GM18517 (cell line): Measurements from ENCODE around the gene RSPH9.
A peak's percentile ranks its signal among the peaks of the same experiment; 100 is the strongest.

ENCODE experiments used
- ATAC-seq: cut with Tn5 transposase; IDR thresholded peaks from one replicate; pipeline ENCODE4 v1.9.1; 2021; ENCODE audit warnings: mild to moderate bottlenecking, moderate library complexity; ENCODE audit not compliant: unreplicated experiment

The RSPH9 gene

DNA sequence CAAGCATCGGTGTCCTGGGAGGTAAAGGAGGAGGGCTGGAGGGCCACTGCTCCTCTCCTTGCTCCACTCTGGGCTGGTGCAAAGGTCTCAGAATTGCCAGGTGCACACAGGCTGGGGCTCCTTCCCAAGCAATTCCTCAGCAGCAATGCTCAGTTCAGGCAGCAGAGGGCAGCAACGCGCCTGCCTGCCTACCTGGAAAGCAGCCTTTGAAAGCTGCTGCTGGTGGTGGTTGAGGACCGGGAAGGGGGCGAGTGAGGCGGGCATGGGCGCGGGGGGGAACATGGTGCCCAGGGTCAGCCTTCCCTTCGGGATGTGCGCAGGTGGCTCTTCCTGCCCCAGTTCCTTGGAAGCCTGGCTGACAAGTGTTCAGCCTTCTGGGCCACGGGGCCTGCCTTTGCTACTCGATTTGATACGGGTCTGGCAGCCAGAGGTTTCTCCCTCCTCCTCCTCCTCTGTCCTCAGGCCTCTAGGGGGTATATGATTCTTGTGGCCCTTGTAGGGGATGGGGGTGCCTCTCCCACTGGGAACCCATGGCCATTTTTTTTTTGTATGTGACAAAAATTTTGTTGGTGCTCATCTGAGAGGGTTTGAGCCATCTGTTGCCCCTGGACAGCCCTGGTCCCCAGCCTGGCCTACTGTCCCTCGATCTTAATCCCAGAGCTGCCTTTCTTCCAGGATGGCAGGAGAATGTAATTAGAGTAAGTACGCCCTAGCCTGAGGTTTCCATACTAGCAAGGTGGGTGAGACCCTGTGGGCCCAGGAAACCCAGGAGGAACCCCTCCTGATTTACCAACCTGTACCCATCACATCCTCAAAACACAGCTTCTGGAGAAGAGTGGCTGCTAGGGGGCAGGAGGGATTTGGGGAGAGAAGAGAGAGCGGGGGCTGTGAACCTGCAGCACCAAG lies 22.7 kb downstream of the RSPH9 start:
- ATAC-seq = peak; percentile 46

DNA sequence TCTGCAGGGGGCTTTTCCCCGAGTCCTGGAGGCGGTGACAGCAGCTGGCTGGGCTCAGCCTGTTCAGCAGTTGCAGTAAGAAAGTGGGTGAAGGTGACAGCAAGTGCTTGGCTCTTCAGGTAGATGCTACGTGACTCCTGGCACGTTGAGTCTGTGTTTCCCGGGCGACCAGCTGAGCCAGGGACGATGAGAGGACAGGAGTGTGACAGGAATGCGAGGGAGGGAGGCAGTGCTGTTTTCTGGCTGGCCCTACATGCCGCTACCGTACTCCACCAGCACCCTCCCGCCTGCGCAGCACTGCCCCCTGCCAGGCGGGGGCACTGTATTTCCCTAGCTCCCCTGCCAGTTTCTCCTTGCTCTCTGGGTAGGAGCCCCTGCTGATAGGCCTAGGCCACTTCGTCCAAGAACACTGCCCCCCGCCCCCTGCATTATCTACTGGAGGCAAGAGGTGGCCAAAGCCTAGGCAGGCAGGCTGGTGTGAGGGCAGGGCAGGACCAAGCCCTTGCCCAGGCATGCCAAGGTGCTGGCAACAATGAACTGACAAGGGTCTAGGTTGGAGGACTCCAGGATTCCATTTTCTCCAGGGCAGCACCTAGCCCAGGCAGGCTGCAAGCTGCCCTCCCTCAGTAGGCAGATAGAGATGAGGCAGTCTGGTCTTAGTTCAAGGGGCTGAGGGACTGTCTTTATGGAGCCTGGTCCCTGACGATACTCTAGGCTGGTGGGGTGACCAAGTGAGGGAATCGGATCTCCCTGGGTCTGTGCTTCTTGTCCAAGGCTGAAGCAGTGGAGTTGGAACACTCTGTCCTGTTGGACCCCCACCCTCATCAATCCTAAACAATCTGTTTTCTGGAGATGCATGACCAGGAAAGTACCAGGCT lies 23.6 kb downstream of the RSPH9 start:
- ATAC-seq = peak; percentile 56

DNA sequence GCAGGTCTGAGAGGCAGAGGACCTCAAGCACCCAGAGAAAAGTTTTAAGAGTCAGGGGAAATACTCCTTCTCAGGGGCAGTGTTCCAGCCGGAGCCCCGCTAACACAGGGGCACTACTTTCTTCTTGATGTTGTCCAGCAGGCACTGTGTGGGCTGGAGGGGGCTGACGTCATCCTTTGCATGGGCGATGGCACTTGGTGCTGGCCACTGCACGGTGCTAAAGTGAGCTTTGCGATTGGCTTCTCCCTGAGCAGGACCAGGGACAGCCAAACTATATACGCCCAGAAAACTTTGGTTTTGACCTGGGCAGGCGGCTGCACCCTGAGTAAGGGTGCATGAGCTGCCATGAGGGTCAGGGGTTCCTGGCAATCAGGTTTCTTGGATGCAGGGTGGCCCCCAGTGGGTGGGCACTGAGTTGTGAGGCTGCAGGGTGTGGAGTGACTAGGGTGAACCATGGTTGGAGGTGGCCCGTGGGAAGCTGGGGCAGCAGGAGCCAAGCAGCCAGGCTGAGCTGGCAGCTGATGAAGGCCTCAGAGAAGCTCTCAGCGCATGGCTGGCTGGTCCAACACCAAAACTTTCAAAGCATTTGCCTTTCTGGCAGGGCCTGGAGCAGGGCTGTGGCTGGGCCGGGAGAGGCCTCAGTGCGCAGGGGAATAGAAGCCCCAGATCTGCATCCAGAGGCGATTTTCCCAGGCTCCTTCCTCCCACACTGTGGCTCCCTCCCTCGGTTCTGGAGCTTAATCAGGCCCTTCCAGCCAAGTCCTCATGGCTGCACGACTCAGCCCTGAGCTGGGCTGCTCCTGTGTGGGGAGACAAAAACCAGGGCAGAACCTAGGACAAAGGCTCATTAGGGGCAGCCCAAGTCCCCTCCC lies 24.4 kb downstream of the RSPH9 start:
- no peak for ATAC-seq

DNA sequence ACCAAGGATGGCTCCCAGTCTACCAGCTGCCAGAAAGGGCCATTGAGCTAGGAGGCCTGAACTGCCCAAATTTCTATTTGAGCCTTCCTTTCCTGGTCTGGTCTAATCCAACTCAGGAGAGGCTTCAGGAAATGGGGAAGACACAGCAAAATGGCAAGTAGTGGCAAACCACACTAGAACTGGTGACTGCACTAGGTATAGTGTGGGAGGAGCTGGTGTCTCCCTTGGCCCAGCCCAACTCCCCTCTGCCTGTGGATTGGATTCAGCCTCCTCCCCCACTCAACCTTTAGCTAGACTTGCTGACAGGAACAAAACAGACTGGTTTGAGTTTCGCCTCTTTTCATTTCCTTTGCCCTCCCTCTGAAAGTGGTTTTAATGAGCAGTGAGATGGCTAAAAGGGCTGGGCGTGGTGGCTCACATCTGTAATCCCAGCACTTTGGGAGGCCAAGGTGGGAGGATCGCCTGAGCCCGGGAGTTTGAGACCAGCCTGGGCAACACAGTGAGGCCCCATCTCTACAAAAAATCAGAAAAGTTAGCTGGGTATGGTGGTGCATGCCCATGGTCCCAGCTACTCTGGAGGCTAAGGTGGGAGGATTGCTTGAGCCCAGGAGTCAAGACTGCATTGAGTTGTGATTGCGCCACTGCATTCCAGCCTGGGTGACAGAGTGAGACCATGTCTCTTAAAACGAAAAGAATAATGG lies 25.2 kb downstream of the RSPH9 start:
- no peak for ATAC-seq

DNA sequence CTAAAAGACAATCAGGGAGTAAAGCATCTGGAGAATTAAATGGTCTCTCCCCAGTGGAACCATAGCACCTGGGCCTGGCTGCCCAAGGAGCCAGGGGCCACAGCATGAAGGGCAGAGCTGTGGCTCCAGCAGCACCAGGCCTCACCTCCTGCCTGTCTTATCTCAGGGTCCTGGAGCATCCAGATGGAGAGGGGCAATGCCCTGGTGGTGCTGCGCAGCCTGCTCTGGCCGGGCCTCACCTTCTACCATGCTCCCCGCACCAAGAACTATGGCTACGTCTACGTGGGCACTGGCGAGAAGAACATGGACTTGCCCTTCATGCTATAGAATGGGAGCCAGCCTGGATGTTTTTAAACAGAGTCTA lies 25.8 kb downstream of the RSPH9 start:
- ATAC-seq = no peak

DNA sequence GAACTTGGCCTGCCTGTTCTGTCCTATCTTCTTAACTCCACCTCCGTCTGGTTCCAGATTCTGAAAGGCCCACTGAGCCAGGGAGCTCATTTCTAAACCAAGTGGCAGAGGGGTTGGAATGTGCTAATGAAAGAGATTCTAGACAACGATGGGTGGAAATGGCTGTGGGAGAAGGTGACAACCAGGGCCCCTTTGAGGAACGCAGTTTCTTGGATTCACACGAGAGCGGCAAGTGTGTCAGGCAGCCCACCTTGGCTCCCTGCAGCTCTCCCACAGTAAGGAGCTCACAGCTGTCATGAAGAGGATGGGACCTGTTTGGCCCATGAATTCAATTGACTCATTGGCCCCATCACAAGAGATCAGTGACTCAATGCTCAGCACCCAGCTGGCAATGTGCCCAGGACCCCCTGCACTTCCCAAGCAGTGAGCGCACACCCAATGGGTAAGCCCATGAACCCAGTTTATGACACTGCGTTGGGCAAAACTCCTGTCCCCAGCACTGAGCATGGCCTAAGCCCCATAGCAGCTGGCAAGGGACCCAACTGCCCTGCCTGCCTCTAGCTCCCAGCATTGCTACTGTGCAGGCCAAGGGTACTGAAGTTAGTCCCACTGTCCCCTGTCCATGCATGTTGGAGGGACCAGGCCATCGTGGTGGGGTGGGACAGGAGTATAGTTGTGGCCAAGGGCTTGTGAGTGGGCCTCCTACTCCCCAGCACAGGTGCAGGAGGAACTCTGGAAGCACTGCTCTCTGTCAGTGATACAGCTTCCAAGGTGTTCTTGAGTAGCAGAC lies 26.4 kb downstream of the RSPH9 start:
- ATAC-seq = no peak

DNA sequence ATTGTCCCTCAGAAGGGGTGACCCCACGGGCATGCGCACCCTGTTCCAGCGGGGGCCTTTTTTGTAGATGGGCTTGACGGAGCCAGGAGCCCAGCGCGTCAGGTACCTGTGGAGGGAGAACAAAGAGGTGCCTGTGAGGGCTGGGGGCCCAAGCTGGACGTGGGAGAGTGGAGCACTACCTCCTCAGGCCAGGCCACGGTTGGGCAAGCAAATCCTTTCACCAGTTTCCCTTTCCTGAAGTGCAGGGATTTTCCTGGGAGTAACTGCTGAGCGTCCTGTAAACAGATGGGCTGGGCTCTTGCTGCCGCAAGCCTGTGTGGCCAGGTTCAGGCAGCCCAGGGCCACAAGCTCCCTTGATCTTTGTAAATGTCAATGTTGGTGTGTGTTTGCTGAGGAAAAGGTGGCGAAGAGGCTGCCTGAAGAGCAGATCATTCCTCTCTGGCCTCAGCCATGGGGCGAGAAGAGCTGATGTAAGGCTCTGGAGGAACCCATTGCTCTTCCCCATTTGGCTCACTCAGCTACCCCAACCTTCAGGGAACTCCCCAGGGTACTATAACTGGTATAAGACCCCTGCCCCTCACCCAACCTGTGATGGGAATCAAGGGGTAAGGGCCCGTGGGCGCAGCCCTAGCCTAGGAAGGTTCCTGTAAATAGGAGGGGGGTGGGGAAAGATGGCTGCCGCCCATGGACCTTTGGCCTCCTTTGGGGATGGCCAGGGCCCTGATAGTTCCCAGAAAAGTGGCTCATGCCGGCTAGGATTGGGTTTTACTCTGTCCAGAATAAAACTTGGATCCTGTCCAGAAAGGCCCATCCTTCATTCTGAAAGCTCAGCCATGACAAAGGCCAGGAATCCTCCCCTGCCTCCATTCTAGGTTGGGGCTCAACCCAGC lies 27.2 kb downstream of the RSPH9 start:
- no peak for ATAC-seq

DNA sequence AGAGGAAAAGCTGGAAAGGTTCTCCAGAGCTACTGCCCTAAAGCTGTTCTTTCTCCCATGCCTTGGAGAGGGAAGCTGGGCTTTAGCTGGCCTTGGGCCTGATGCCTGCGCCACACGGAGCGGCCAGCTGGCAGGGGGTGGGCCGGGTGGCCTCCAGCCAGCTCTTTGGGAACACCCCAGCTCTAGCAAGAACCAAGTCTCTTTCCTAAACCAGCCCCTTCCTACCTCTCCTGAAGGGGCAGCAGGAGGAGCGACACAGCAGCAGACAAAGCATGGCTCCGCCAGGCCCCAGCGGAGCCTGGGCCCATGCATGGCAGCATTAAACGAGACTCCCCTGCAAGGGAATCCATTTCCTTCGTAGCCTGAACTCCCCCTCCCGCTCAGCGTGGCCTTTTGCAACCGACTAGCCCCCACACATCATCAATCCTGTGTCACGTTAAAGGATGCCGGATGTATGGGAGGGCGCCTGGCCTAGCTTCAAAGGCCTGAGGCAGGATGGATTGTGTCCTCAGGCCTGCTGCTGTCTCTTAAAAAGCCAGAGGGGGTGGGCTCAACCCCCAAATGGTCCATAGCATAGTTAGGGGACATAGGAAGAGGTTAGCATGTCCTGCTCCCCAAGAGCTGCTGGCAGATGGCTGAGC lies 28.7 kb downstream of the RSPH9 start:
- no peak for ATAC-seq

DNA sequence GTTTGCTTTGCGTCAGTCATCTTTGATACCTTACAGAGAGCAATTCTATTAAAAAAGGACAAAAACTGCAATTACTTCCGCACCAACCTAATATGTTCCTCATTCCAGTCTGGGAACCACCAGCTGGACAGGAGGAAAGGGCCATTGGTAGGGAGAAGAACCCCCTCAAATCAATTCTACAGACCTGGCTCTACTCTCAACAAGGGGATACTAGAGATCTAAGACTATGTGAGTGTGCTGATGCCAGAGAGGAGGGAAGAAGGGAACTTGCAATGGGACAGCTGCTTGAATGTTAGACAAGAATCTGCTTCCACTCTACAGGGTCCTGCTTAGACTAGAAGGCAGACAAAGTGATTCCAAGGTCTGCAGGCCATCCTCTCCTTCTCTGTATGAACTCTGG lies 29.5 kb downstream of the RSPH9 start:
- no peak for ATAC-seq

DNA sequence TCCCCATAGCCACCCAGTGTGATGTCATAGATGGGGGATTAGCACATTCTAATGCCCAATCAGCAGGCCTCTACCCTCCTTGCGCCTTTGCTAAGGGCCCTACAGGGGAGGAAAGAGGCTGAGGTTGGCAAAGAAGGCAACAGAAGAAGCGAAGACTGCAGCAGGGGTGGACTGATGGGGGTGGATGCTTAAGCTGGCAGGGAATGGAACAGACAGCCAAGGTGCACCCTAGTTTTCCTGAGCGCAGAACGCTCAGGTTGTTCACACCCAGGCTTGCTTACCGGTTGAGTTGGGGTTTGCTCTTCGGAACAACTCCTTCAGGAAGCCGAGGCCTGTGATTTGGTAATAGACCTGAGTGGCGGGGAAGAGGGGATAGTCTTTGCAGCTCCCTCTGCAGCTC lies 30.1 kb downstream of the RSPH9 start:
- no peak for ATAC-seq

DNA sequence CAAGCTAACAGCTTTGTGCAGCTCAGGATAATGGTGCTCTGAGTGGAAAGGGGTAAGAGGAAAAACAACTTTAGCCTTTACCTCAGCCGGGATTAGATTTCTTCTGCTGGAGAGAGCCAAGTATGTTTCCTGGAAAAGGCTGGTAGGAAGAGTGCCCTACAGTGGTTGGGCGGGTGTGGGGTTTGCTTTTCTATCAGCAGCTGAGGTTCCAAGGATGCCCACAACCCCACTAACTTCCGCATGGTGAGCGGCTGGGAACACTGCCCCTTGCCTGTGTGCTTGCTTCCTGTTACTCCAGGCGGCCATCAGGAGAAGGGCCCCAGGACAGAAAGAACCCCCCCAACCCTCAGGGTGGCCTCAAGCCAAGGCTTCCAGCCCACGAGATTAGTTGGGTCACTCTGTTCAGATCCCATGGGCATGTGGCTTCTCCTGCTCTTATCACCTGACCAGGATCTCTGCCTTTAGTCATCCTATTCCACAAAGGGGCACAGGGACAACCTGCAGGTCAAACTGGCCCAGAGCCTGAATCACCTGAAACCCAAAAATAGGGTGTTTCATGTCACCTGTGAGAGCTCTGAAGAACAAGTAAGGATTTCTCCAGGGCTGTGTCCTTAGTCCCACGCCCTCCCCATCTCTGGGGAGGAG lies 32.2 kb downstream of the RSPH9 start:
- no peak for ATAC-seq

DNA sequence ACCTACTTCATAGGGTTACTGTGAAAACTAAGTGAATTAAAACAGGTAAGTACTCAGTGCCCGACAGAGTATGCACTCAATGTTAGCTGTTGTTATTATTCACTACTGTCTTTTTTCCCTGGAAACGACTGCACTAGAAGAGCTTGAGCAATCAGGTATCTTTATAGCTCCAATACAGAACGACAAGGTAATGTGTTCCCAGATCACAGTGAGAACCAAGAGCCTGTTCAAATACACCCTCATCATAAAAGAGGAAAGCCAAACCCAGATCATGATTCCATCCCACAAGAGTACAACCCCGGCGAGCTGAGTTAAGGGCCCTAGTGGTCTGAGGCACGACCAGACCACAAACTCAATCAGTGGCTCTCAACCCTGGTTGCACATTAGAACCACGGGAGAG lies 32.9 kb downstream of the RSPH9 start:
- ATAC-seq = no peak

DNA sequence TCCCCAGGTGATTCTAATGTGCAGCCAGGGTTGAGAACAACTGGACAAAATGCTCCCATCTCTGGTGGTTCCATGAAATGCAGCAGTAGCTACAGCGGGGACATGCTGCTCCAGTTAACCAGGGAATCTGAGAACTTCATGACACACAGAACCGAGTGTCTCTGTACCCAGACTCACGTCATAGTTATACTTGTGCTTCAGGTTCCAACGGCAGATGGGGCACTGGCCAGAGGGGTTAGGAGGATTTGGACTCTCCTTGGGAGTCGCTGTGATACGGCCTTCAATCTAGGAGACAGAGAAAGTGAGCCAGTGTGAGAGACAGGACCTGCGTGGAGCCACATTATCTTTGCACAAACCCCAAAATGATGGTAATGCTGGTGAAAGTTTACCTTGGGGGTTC lies 33.5 kb downstream of the RSPH9 start:
- ATAC-seq = no peak

DNA sequence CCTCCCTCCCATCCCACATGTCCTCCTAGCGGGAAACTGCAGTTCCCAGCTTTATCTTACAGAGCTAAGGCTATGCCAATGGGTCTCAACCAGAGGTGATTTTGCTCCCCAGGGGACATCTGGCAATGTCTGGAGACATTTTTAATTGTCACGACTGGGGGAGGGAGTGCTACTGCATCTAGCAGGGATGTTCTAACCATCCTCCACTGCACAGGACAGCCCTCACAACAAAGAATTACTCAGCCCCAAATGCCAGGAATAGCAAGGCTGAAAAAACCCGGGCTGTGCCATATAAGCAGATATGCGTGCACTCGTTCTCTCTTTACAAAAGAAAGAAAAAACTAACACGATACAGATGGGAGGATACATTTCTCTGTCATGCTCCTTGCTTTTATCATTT lies 34.2 kb downstream of the RSPH9 start:
- ATAC-seq = no peak

DNA sequence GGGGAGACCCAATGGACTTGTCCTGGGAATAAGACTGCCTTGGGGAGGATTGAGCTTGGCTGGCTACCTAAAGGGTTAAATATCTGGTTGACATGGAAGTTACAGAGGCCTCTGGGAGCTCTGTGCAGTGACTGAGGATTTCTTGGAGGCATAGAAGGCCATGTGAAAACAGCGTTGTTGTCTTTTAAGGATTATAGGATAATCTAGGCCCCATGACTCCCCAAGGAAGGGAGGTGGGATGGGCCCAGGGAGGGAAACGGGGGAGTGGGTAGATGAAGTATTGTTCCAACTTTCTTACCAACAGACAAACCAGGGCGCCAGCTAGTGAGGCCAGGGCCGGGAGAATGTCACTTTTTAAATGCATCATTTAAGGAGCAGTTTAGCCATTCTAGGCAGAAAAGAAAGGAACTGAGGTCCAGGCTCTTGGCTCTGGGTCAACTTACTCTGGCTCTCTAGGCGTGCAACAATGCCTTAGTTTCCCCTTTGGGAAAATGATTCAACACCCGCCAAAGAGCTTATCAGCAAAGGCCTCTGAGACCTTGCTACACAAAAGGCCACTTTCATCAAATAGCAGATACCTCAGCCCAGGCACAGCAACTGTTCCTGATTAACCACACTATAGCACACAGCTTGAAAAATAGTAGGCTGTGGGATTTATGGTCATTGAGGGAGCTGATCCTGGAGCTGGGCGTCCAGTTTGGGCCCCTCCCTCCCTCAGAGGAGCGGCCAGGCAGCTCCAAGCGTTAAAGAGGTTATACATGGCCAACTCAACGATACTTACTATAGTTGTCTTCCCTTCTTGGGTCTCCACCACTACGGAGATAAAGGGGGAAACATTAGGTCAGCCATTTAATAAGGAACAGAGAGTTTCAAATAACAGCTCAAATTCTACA lies 35.7 kb downstream of the RSPH9 start:
- ATAC-seq = no peak

DNA sequence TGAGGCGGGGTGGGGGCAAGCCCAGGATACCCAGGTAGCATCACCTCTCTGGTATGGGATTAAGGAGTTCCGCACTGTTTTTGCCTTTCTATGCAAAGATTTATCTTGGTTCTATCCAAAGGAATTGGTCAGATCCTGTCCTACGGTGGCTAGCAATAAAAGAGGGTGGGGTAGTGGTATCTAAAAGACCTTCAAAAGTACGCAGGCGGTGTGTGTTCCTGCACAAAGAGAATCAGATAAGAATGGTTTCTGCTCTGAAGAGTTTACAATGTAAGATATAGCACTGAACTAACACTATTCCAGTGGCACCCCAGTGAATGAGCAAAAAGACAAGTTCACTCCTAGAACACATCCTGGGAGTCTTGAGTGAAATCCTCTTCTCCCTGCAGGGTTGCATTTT lies 36.5 kb downstream of the RSPH9 start:
- no peak for ATAC-seq
